ENCODE measurements around the gene SOS1.

DNA sequence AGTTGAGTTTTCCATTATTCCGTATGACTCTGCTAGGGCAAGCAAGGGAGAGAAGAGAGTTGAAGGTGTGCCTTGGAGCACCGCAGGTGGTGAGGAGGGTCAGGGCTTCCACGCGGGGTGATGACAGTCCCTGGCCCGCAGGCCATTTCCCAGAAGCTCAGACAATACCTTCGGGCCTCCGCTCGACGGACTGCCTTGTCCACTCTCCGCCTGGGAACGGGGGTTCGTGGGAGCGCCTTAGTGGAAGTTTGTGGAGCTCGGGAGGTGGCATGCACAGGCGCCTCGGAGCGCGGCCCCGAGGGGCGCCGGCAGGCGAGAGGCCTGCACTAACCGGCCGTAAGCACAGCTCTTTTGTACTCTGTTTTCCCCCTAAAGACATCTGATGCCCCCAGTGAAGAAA is 161.4 kb downstream of the SOS1 start:
- TF ChIP-seq EZH2 (IDR thresholded peaks at IDR 0.05; ENCODE audit: insufficient read depth, poor library complexity, severe bottlenecking) = no peak
- TF ChIP-seq EZH2phosphoT487 (IDR thresholded peaks at IDR 0.05; ENCODE audit: insufficient read depth, low read depth) = no peak

All from GM23248 (cell line).